Body of pancreas (tissue), 4 donors: Measurements from ENCODE around the gene WFS1. TPM values are rescaled to one million over a fixed set of nuclear protein-coding genes. Genes with fewer than 3 reads are reported as not detected.

Source experiments
- ATAC-seq: fragments of 150-250 bp; one replicate; pipeline ENCODE4 v1.9.1; 2016
- DNase-seq, 4 donors: peaks; one replicate each; pipeline ENCODE4 v3.0.0-alpha.2; 2019
- H3K27ac ChIP-seq, 4 donors: fragments of 200-600 bp; sonication (generic); 1 replicate in 3 of 4; 2 replicates in 1 of 4; pipeline versions ENCODE4 v1.5.1 to v1.6.1; 2016 to 2019; ENCODE audit warnings: mild to moderate bottlenecking in 1 of 4, mixed read lengths in 1 of 4, moderate library complexity in 1 of 4
- H3K27me3 ChIP-seq, 2 donors: fragments of 200-600 bp; sonication (generic); one replicate each; pipeline ENCODE4 v1.6.0; 2016; ENCODE audit warnings: mild to moderate bottlenecking in 1 of 2
- H3K36me3 ChIP-seq, 2 donors: fragments of 200-600 bp; sonication (generic); replicated peaks in 1 of 2; 2 replicates each; pipeline ENCODE4 v1.5.1; 2016; ENCODE audit warnings: low read depth in 2 of 2; ENCODE audit not compliant: insufficient read depth in 1 of 2
- H3K4me1 ChIP-seq: fragments of 200-600 bp; sonication (generic); one replicate; pipeline ENCODE4 v1.6.0; 2016
- H3K4me3 ChIP-seq, 2 donors: fragments of 200-600 bp; sonication (generic); 1 replicate in 1 of 2; 2 replicates in 1 of 2; pipeline ENCODE4 v1.5.1; 2016 to 2019
- H3K9me3 ChIP-seq, 3 donors: fragments of 200-600 bp; sonication (generic); 1 replicate in 2 of 3; 2 replicates in 1 of 3; pipeline ENCODE4 v1.5.1; 2016
- CTCF ChIP-seq, 7 experiments: fragments of 450-650 bp in 4 of 7; fragments of 200-600 bp in 3 of 7; sonication (generic) in 3 of 7; IDR thresholded peaks; one replicate each; pipeline ENCODE4 v1.5.1; 2016 to 2019; ENCODE audit warnings: antibody characterized with exemption in 7 of 7
- POLR2A ChIP-seq, 3 donors: fragments of 450-650 bp; IDR thresholded peaks; one replicate each; pipeline ENCODE4 v1.6.1; 2016; ENCODE audit warnings: antibody characterized with exemption in 3 of 3, mild to moderate bottlenecking in 2 of 3
- WGBS, 2 donors: methylation state at CpG; one replicate each; pipeline ENCODE4 v1.1.5; 2017; 5-methylcytosine and 5-hydroxymethylcytosine counted together
- intact Hi-C: fragments of 100-400 bp; cut with DNase I; formaldehyde crosslinking; loops from one replicate; pipeline ENCODE4 v1.15.1; 2023
- total RNA-seq, 2 donors: library from RNA; depleted of rRNA; stranded (reverse); fragments of >200 nt; gene quantifications; one replicate each; pipeline ENCODE4 v1.1.0, GENCODE V29; 2016

WFS1 gene
- total RNA-seq, 2 donors from 2014 or later: 18.4 to 31.6 TPM

GRCh38 chr4:6322761-6323566 is 53.3 kb downstream of the WFS1 start:
- WGBS, 2 donors: 50 to 72% methylated on average over 14 to 33 of the region's 33 CpGs
- intact Hi-C loops: no loop called here
- no peaks in the 10 kb centered on the region for H3K27me3 ChIP-seq
- H3K4me3 ChIP-seq: no peak overlapping the region
- no peak for DNase-seq
- TF ChIP-seq CTCF (IDR thresholded peaks at IDR 0.05) (no peak), POLR2A (IDR thresholded peaks at IDR 0.05) (no peak)
- no peaks in the 10 kb centered on the region for H3K4me1 ChIP-seq
- no peaks in the 10 kb centered on the region for H3K36me3 ChIP-seq
- H3K9me3 ChIP-seq: no peaks in the 10 kb centered on the region
- no peak overlapping the region for H3K27ac ChIP-seq
- no peak for ATAC-seq

DNA sequence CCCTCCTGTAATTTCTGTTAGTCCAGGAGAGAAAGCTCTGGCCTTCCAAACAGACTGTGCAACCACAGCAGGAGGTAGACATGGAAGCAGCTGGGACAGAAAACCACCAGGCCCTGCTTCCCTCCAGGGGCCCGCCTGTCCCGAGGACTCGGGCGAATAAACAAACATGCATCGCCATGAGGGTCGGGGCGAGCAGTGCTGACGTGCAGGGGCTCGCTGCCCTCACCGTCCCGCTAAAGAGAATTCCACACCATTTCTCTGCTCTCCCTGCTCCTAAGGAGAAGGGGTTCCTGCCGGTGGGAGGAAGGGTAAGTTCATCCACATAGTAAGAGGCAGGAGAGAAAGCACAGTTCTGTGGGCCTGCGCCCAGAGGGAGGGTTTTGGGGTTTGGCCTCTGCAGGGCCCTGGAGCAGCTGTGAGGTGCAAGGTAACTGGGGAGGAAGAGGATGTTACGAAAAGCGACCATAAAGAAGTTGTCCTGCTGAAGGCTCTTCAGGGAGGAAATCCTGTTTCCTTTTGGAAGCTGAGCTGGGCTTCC is 54.9 kb downstream of the WFS1 start:
- Histone ChIP-seq H3K36me3 (no peaks in the 10 kb centered on the region), H3K4me1 (no peaks in the 10 kb centered on the region), H3K27ac (no peak overlapping the region), H3K4me3 (no peak overlapping the region), H3K27me3 (no peaks in the 10 kb centered on the region), H3K9me3 (no peaks in the 10 kb centered on the region)
- ATAC-seq (no peak), DNase-seq (no peak)
- intact Hi-C loops: no loop called here
- 50 to 56% methylated on average over 15 of the region's 15 CpGs for WGBS, 2 donors
- TF ChIP-seq CTCF (IDR thresholded peaks at IDR 0.05) (no peak), POLR2A (IDR thresholded peaks at IDR 0.05) (no peak)

DNA sequence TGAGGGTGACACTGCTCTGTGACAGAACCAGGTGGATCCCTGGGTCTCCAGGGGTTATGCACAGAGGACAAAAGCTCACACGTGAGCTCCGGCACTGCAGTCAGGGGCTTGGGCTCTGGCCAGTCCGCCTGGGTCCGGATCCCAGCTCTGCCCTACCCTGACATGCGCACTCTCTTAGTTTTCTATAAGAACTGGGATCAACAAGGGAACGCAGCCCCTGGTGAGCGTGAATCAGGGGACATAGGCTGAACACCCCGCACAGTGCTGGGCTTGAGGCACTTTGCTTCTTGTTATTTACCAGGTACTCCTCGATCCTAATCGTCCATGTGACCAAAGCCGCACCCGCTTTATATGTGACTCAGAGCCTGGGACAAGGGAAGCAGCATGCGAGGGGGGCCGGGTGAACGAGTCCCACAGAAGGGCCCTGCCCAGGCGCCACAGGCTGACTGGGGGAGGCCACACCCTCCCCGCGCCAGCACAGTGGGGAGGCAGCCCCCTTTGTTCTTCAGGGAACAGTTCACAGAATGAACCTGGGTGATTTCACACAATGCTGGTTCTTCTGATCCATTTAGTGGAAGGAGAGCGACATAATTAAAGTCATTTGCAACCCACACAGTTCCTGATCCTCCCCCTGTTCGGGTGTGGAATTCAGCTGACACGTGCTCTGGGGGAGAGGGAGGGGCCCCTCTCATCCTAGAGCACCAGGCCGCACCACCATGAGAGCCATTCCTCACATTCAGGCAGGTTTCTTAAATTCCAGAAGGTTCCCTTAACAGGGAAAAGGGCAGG is 55.5 kb downstream of the WFS1 start:
- H3K27me3 ChIP-seq: no peaks in the 10 kb centered on the region
- H3K36me3 ChIP-seq: no peaks in the 10 kb centered on the region
- H3K4me1 ChIP-seq: no peaks in the 10 kb centered on the region
- WGBS, 2 donors: 43 to 51% methylated on average over 11 to 22 of the region's 22 CpGs
- no peaks in the 10 kb centered on the region for H3K9me3 ChIP-seq
- H3K4me3 ChIP-seq: no peak overlapping the region
- no peak for TF ChIP-seq POLR2A (IDR thresholded peaks at IDR 0.05)
- no peak for TF ChIP-seq CTCF (IDR thresholded peaks at IDR 0.05)
- intact Hi-C loops: loop anchor here (5.0 kb wide), 1 partner anchor 73 kb away; no protein-coding TSS in a partner anchor
- H3K27ac ChIP-seq: no peak overlapping the region
- no peak for ATAC-seq
- no peak for DNase-seq

DNA sequence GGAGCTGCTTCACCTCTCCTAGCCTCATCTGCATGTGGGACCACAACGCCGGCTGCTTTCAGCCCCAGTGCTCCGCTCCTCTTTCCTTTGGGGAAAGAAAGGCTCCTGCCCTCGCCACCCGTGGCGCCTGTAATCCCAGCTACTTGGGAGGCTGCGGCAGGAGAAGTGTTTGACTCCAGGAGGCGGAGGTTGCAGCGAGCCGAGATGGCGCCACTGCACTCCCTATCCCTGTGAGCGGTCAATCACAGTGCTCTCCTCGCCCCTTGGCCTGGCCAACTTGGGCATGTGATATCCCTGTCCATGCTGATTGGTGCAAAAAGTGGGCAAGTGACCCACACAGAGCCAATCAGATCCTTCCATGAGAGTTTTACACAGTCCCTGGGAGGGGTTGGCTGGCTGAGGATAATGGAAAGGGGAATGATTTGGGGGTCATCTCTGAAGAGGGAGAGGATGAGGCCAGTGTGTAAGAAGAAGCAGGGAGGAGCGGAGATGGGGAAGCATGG is 56.2 kb downstream of the WFS1 start:
- no peaks in the 10 kb centered on the region for H3K36me3 ChIP-seq
- no peak overlapping the region for H3K27ac ChIP-seq
- ATAC-seq: no peak
- no peak for DNase-seq
- TF ChIP-seq POLR2A (IDR thresholded peaks at IDR 0.05) (no peak), CTCF (IDR thresholded peaks at IDR 0.05) (no peak)
- H3K4me3 ChIP-seq: no peak overlapping the region
- no peaks in the 10 kb centered on the region for H3K4me1 ChIP-seq
- no peaks in the 10 kb centered on the region for H3K9me3 ChIP-seq
- intact Hi-C loops: loop anchor here (5.0 kb wide), 1 partner anchor 74 kb away; no protein-coding TSS in a partner anchor
- 77 to 92% methylated on average over 6 to 14 of the region's 14 CpGs for WGBS, 2 donors
- H3K27me3 ChIP-seq: no peaks in the 10 kb centered on the region
